Skeletal muscle satellite cell (primary cell): ENCODE results near the gene MSANTD4. TPM values are rescaled to one million over a fixed set of nuclear protein-coding genes. Genes with fewer than 3 reads are reported as not detected.

Source experiments
- small RNA-seq: library from RNA; depleted of rRNA; stranded (forward); fragments of <200 nt; gene quantifications from one replicate; pipeline ENCODE3, GENCODE V24; 2012

Gene MSANTD4

Small RNA genes within 50 kb of the gene (small RNA-seq; reads per million reads assigned to genes)
- not detected for gene RNU6-277P
